PFSK-1 (cell line): ENCODE results near the gene SNRNP48.

ENCODE experiments used
- POLR2AphosphoS5 ChIP-seq: IDR thresholded peaks from 2 replicates; pipeline ENCODE4 v1.6.1; 2012; ENCODE audit warnings: low read depth, mild to moderate bottlenecking, control low read depth, low read length, moderate library complexity
- REST ChIP-seq, 2 experiments: IDR thresholded peaks; 2 replicates each; pipeline versions ENCODE4 v1.6.1 to v1.8.0; 2011 to 2012; ENCODE audit warnings: low read depth in 2 of 2, low read length in 2 of 2, control low read depth in 1 of 2, inconsistent platforms in 1 of 2, mild to moderate bottlenecking in 1 of 2, moderate library complexity in 1 of 2; ENCODE audit not compliant: insufficient read depth in 1 of 2
- SIN3A ChIP-seq: IDR thresholded peaks from 2 replicates; pipeline ENCODE4 v1.6.1; 2012; ENCODE audit warnings: mild to moderate bottlenecking, low read length, moderate library complexity, borderline replicate concordance; ENCODE audit not compliant: insufficient read depth

GRCh38 chr6:7624796-7625710 lies 35.1 kb downstream of the SNRNP48 start:
- TF ChIP-seq POLR2AphosphoS5, result no peak
- no peak for TF ChIP-seq REST (IDR thresholded peaks at IDR 0.05; ENCODE audit: insufficient read depth in 1 of 2, low read depth in 2 of 2, low read length in 2 of 2)
- TF ChIP-seq SIN3A, result no peak
